HEK293 (cell line): ENCODE results near the gene UCK2.

Experiments
- CTCF ChIA-PET: fragments of 350-600 bp; formaldehyde crosslinking; extraction: SDS; loops from one replicate; lab custom pipeline; 2021; ENCODE audit warnings: antibody characterized with exemption; lab: Yijun Ruan, JAX
- POLR2A ChIA-PET: fragments of 300-600 bp; formaldehyde crosslinking; extraction: SDS; loops from one replicate; lab custom pipeline; 2020; ENCODE audit warnings: antibody characterized with exemption, inconsistent platforms; lab: Yijun Ruan, JAX
- H3K27ac ChIP-seq: fragments of 200-500 bp; sonication (Bioruptor generic); 2 replicates; pipeline ENCODE4 v1.5.1; 2014; ENCODE audit warnings: low read depth, low read length, control low read depth, inconsistent platforms; ENCODE audit errors: extremely low read depth
- H3K36me3 ChIP-seq, 2 experiments: fragments of 200-500 bp in 1 of 2; sonication (Bioruptor generic) in 1 of 2; 1 replicate in 1 of 2; 2 replicates in 1 of 2; pipeline ENCODE4 v1.5.1; 2014 to 2017; ENCODE audit warnings: inconsistent platforms in 2 of 2, low read length in 2 of 2; ENCODE audit not compliant: control insufficient read depth in 2 of 2, insufficient read depth in 1 of 2
- H3K4me1 ChIP-seq: fragments of 200-500 bp; sonication (Bioruptor generic); 2 replicates; pipeline ENCODE4 v1.5.1; 2014; ENCODE audit warnings: mild to moderate bottlenecking, low read length, inconsistent platforms; ENCODE audit not compliant: control insufficient read depth, insufficient read depth
- H3K4me3 ChIP-seq: 2 replicates; pipeline ENCODE4 v1.5.1; 2011; ENCODE audit warnings: low read depth, mild to moderate bottlenecking, control low read depth, low read length, moderate library complexity
- H3K9me3 ChIP-seq: fragments of 200-500 bp; sonication (Bioruptor generic); 2 replicates; pipeline ENCODE4 v1.5.1; 2014; ENCODE audit warnings: low read depth, low read length, inconsistent platforms; ENCODE audit not compliant: control insufficient read depth, insufficient read depth
- GFI1B ChIP-seq: fragments of 450-650 bp; formaldehyde crosslinking; IDR thresholded peaks from 2 replicates; pipeline ENCODE4 v1.5.1; 2016; ENCODE audit warnings: missing biosample characterization, missing genetic modification characterization
- GLIS1 ChIP-seq: fragments of 450-650 bp; formaldehyde crosslinking; IDR thresholded peaks from 2 replicates; pipeline ENCODE4 v1.5.1; 2016; ENCODE audit warnings: missing biosample characterization, missing genetic modification characterization
- MYNN ChIP-seq: fragments of 450-650 bp; formaldehyde crosslinking; IDR thresholded peaks from 2 replicates; pipeline ENCODE4 v1.5.1; 2016; ENCODE audit warnings: missing biosample characterization, missing genetic modification characterization, borderline replicate concordance
- PRDM10 ChIP-seq: fragments of 450-650 bp; formaldehyde crosslinking; IDR thresholded peaks from 2 replicates; pipeline ENCODE4 v1.5.1; 2016; ENCODE audit warnings: missing biosample characterization, missing genetic modification characterization
- SCRT2 ChIP-seq: fragments of 450-650 bp; formaldehyde crosslinking; IDR thresholded peaks from 2 replicates; pipeline ENCODE4 v1.5.1; 2016; ENCODE audit warnings: missing biosample characterization, missing genetic modification characterization
- ZBTB20 ChIP-seq: fragments of 450-650 bp; formaldehyde crosslinking; IDR thresholded peaks from 2 replicates; pipeline ENCODE4 v1.5.1; 2016; ENCODE audit warnings: missing biosample characterization, missing genetic modification characterization
- ZEB2 ChIP-seq: fragments of 450-650 bp; formaldehyde crosslinking; IDR thresholded peaks from 2 replicates; pipeline ENCODE4 v1.5.1; 2016; ENCODE audit warnings: missing biosample characterization, missing genetic modification characterization
- ZNF221 ChIP-seq: fragments of 450-650 bp; formaldehyde crosslinking; IDR thresholded peaks from 2 replicates; pipeline ENCODE4 v1.5.1; 2017; ENCODE audit warnings: missing biosample characterization, missing genetic modification characterization, borderline replicate concordance
- ZNF311 ChIP-seq: fragments of 450-650 bp; formaldehyde crosslinking; IDR thresholded peaks from 2 replicates; pipeline ENCODE4 v1.5.1; 2017; ENCODE audit warnings: missing biosample characterization, missing genetic modification characterization, borderline replicate concordance
- ZNF324 ChIP-seq: fragments of 450-650 bp; formaldehyde crosslinking; IDR thresholded peaks from 2 replicates; pipeline ENCODE4 v1.5.1; 2016; ENCODE audit warnings: missing biosample characterization, missing genetic modification characterization
- ZNF366 ChIP-seq: fragments of 450-650 bp; formaldehyde crosslinking; conservative IDR thresholded peaks from 2 replicates; pipeline ENCODE4 v1.5.1; 2016; ENCODE audit warnings: missing biosample characterization, missing genetic modification characterization
- ZNF473 ChIP-seq: fragments of 450-650 bp; formaldehyde crosslinking; IDR thresholded peaks from 2 replicates; pipeline ENCODE4 v1.5.1; 2017; ENCODE audit warnings: missing biosample characterization, missing genetic modification characterization
- ZNF629 ChIP-seq: fragments of 450-650 bp; formaldehyde crosslinking; IDR thresholded peaks from 2 replicates; pipeline ENCODE4 v1.5.1; 2017; ENCODE audit warnings: missing biosample characterization, missing genetic modification characterization
- ZNF768 ChIP-seq: fragments of 450-650 bp; formaldehyde crosslinking; IDR thresholded peaks from 2 replicates; pipeline ENCODE4 v1.5.1; 2018; ENCODE audit warnings: missing biosample characterization, mild to moderate bottlenecking, missing genetic modification characterization
- TF ChIP-seq, protein P1 (sequence below): fragments of 450-650 bp; formaldehyde crosslinking; conservative IDR thresholded peaks from 2 replicates; pipeline ENCODE4 v1.5.1; 2016; ENCODE audit warnings: low read depth, missing biosample characterization, missing genetic modification characterization

The UCK2 gene

GRCh38 chr1:165843304-165843703 is 15.9 kb downstream of the UCK2 start:
- POLR2A ChIA-PET, result interaction anchor here (1.0 kb wide), 1 partner anchor 15 kb away, joined by 3 read pairs; no protein-coding TSS in a partner anchor
- H3K9me3 ChIP-seq, result no peaks in the 10 kb centered on the region
- H3K4me3 ChIP-seq, result no peak overlapping the region
- TF ChIP-seq ZNF629 (tag by site-specific recombination), result peak; percentile 50; the same call in 1 of the 2 replicates
- TF ChIP-seq PRDM10 (tag by site-specific recombination), result 0 out of 2 replicates have a peak, but pooled peaks have one; percentile 17
- no peak for TF ChIP-seq ZNF324 (tag by site-specific recombination)
- no peak for TF ChIP-seq ZNF768 (tag by site-specific recombination)
- TF ChIP-seq MYNN (tag by site-specific recombination), result peak; percentile 91
- TF ChIP-seq ZNF221, result no peak
- peak; percentile 36; the same call in 1 of the 2 replicates for TF ChIP-seq ZNF366 (tag by site-specific recombination)
- TF ChIP-seq ZEB2, result 0 out of 2 replicates have a peak, but pooled peaks have one; percentile 21
- TF ChIP-seq GLIS1 (tag by site-specific recombination), result peak; percentile 66
- TF ChIP-seq ZBTB20 (tag by site-specific recombination), result no peak
- TF ChIP-seq ZNF473 (tag by site-specific recombination), result no peak
- TF ChIP-seq SCRT2 (tag by site-specific recombination), result 0 out of 2 replicates have a peak, but pooled peaks have one; percentile 28
- H3K4me1 ChIP-seq, result peaks cover 11% of the 10 kb centered on the region
- CTCF ChIA-PET, result interaction anchor here (1.9 kb wide), 1 partner anchor 28 kb away, joined by 6 read pairs; no protein-coding TSS in a partner anchor
- no peak overlapping the region for H3K27ac ChIP-seq
- H3K36me3 ChIP-seq, result no peaks in the 10 kb centered on the region; a peak in 1 of 3 replicates

DNA sequence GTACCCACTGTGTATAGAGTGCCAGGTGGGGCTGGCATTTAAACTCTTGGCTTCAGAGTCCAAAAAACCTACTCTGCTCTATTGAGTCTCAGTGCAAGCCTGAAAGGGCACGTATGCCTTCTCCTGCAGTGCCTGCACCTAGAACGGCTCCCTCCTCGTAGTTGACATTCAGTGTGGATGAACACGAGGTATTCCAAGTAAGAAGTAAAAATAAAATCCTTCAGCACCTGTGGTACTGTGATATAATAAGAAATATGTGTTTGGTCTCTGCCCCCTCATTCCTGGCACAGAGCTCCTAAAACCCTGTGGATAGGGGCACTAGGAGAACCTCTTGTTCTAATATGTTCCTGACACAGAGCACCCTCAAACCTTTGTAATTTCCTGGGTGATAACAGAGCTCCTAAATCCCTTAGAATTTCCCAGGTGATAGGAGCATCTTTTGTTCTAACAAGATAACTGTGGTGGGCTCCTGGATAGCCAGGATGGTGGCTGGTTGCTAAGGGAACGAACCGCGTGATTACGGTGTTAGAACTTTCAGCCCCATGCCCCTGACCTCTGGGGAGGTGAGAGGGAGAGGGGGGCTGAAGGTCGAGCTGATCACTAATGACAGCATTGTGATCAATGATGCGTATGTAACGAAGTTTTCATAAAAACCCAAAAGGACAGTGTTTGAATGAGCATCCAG is 16.8 kb downstream of the UCK2 start:
- H3K4me3 ChIP-seq, result no peak overlapping the region
- TF ChIP-seq GFI1B (tag by site-specific recombination) (no peak), ZNF311 (tag by site-specific recombination) (no peak)
- peaks cover 11% of the 10 kb centered on the region for H3K4me1 ChIP-seq
- no peaks in the 10 kb centered on the region; a peak in 1 of 3 replicates for H3K36me3 ChIP-seq
- CTCF ChIA-PET, result interaction anchor here (1.1 to 1.9 kb wide), 2 partner anchors 27 to 242 kb away, joined by 3 to 6 read pairs; no protein-coding TSS in a partner anchor
- no peaks in the 10 kb centered on the region for H3K9me3 ChIP-seq
- POLR2A ChIA-PET, result no interaction called here
- no peak overlapping the region for H3K27ac ChIP-seq

DNA sequence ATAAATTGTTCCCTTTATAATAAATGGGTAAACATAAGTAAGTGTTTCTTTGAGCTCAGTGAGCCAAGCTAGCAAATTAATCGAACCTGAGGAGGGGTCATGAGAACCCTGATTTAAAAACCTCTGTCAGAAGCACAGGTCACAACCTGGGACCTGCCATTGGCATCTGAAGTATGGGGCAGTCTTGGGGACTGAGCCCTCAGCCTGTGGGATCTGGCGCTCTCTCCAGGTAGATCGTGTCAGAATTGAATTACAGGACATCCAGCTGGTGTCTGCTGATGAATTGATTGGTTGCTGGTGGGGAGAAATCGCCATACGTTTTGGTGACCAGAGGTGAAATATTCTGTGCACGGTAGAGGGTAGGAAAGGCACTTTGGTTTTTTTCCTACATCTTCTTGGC is 17.5 kb downstream of the UCK2 start:
- TF ChIP-seq, protein P1, sequence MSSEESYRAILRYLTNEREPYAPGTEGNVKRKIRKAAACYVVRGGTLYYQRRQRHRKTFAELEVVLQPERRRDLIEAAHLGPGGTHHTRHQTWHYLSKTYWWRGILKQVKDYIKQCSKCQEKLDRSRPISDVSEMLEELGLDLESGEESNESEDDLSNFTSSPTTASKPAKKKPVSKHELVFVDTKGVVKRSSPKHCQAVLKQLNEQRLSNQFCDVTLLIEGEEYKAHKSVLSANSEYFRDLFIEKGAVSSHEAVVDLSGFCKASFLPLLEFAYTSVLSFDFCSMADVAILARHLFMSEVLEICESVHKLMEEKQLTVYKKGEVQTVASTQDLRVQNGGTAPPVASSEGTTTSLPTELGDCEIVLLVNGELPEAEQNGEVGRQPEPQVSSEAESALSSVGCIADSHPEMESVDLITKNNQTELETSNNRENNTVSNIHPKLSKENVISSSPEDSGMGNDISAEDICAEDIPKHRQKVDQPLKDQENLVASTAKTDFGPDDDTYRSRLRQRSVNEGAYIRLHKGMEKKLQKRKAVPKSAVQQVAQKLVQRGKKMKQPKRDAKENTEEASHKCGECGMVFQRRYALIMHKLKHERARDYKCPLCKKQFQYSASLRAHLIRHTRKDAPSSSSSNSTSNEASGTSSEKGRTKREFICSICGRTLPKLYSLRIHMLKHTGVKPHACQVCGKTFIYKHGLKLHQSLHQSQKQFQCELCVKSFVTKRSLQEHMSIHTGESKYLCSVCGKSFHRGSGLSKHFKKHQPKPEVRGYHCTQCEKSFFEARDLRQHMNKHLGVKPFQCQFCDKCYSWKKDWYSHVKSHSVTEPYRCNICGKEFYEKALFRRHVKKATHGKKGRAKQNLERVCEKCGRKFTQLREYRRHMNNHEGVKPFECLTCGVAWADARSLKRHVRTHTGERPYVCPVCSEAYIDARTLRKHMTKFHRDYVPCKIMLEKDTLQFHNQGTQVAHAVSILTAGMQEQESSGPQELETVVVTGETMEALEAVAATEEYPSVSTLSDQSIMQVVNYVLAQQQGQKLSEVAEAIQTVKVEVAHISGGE (tag by site-specific recombination), result no peak
- Histone ChIP-seq H3K9me3 (no peaks in the 10 kb centered on the region), H3K27ac (no peak overlapping the region), H3K36me3 (no peaks in the 10 kb centered on the region; a peak in 1 of 3 replicates), H3K4me1 (peaks cover 11% of the 10 kb centered on the region), H3K4me3 (no peak overlapping the region)
- ChIA-PET CTCF (interaction anchor here (0.9 to 1.1 kb wide), 2 partner anchors 15 to 243 kb away, joined by 3 read pairs; no protein-coding TSS in a partner anchor), POLR2A (no interaction called here)
